ENCODE measurements around the gene AP3B1.
"Not testable (repeated sequence)": the region's sequence is repeated elsewhere in the genome, so short reads cannot be mapped to it uniquely, and the experiment has no call there.

The AP3B1 gene

DNA sequence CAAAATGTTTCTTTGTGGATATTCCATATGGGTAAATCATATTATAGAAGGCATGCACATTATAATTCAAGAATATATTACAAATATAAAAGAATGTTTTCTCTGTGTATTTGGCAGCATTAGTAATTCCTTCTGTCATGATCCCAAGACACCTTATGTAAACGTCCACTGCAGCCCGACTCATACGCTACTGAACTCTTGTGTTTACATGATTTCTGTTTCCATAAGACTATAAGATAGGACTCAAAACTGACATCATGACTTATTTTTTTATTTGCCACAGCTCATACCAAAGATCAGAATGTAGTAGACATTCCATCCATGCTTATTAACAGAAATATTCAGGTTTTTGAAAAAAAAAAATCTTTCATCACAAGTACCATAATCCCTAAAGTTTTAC, 234.1 kb downstream of the AP3B1 start:
- no peak for ATAC-seq

DNA sequence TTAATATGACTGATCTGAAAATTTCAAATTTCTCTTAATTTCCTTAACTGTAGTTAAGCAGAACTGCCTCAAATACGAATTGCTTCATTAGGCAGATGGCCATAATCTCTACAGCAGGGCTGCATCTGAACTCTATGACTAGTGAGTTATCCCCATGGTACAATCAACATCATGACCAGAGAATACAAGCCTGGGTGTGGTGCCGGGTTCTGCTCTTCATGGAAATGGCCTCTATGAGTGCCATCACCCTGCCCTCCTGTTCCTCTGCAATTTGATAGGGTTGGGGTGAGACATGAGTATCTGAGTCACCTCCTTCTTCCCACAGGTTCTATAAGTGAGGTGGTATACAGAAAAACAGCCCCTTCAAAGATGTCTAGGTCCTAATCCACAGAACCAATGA, 235.9 kb downstream of the AP3B1 start:
- no peak for ATAC-seq

DNA sequence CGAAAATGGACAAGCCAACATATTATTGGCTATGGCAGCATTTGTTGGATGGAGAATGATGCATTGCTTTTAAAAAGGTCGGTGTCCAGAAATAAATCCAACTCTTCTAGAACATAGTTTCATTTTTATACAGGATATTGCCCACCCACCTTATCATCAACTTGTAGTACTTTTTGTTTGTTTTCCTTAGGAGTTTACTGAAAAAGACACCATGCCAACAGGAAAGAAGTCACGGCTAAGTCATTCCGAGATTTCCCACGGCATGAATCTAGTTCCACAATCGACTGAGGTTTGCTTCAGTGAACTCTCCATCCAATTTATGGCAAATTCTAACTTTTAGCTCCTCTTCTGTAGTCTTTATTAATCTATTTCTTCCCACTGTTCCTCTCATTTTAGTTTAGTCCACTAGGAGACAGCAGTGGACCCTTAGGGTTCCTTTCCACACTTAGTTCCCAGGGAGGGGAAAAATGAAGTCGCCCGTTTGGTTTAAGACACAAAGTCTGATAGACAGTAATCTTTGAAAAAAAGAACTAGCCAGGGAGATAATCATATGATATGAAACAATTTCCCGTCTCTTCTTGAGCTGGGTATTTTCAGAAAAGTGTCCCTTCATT, 237.5 kb downstream of the AP3B1 start:
- ATAC-seq, result no peak

DNA sequence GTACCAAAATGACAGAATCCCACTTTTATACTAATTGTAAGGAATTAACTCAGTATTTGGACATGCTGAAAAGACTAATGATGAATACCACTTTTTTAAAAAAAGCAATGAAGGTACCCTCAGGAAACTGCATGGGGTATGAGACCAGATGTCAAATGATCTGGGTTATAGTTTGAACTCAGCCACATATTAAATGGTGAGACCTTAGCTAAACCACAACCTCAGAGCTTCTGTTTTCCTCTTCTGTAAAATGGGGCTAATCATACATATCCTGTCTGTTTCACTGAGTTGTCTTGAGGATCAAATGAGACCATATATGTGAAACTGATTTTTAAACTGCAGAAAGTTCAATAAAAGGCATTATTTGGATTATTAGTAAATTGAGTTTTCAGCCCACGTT, 238.4 kb downstream of the AP3B1 start:
- no peak for ATAC-seq

DNA sequence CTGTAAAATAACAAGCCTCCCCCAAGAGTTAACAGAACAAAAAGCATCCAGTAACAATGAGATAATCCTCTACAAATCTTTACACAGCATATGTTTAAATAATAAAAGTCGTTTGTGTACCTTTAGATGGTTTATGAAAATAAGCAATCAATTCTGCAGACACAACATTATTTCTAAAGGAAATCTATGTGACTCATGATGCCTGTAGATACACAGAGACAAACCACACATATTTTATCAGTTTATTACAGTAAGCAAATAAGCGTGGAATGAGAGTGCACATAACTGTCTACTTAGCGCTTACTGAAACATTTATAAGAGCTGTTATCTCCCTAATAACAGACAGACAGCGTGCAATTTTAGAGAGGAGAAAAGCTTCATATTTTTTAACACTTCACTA, 243.6 kb downstream of the AP3B1 start:
- ATAC-seq, result no peak

DNA sequence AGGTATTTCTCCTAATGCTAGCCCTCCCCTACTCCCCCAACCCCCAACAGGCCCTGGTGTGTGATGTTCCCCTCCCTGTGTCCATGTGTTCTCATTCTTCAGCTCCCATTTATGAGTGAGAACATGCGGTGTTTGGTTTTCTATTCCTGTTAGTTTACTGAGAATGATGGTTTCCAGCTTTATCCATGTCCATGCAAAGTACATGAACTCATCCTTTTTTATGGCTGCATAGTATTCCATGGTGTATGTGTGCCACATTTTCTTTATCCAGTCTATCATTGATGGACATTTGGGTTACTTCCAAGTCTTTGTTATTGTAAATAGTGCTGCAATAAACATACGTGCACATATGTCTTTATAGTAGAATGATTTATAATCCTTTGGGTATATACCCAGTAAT, 247.7 kb downstream of the AP3B1 start:
- ATAC-seq, result not testable (repeated sequence)

DNA sequence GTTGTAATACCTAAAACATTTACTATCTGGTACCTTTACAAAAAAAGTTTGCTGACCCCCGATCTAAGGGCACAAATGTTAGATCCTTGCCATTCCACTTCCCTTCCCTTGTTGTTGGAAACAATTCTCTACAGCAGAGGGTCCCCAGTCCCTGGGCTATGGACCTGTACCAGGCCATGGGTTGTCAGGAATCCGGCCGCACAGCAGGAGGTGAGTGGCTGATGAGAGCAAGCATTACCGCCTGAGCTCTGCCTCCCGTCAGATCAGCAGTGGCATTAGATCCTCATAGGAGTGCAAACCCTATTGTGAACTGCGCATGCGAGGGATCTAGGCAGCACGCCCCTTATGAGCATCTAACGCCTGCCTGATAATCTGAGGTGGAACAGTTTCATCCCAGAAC, 248.5 kb downstream of the AP3B1 start:
- ATAC-seq, result no peak

DNA sequence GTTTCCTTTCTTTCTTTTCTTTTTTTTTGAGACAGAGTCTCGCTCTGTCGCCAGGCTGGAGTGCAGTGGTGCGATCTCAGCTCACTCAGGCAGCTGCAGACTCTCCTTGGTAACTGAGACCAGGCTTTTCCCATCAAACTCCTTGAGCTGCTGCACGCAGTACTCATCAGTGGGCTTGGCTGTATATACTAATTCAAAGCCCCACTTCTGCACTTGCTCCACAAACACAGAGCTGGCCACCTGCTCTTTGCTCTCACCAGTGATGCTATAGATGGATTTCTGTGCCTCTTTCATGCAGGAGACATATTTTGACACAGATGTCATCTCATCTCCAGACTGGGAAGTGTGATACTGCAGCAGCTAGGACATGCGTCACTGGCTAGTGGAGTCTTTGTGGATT, 252.7 kb downstream of the AP3B1 start:
- ATAC-seq, result no peak

DNA sequence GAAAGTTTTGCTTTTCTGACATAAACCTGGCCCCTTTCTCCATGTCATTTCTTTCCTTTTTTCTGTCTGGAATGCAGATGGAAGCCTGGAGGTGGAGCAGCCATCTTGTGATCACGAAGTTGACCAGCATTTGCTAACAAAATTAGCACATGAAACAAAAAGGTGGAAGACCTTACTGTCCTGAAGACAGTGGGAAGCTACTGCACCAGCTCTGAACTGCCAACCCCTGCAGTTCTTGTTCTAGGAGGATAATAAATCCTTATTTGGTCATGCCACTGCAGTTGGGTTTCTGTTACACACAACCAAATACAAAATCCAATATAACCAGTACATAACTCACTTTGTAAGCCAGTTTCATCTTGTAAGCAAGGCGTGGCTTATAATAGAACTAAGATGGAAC, 269.0 kb downstream of the AP3B1 start:
- no peak for ATAC-seq

DNA sequence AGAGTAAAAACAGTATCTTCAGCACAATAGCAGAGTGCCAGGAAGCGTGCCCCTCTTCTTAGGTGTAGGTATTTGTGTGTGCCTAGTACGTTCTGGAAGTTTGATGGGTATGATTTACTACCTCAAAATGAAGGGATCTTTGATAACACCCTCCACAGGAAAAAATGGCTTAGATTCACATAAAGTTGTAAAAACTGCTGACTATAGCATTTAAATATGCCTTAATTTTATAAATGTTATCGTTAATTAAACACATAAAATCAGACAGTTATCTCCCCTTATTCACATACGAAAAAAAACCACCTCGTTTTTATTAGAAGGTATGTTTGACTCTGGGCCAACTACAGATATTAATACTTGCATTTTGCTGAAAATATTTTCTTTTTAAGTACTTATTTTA, 274.8 kb downstream of the AP3B1 start:
- ATAC-seq, result no peak

DNA sequence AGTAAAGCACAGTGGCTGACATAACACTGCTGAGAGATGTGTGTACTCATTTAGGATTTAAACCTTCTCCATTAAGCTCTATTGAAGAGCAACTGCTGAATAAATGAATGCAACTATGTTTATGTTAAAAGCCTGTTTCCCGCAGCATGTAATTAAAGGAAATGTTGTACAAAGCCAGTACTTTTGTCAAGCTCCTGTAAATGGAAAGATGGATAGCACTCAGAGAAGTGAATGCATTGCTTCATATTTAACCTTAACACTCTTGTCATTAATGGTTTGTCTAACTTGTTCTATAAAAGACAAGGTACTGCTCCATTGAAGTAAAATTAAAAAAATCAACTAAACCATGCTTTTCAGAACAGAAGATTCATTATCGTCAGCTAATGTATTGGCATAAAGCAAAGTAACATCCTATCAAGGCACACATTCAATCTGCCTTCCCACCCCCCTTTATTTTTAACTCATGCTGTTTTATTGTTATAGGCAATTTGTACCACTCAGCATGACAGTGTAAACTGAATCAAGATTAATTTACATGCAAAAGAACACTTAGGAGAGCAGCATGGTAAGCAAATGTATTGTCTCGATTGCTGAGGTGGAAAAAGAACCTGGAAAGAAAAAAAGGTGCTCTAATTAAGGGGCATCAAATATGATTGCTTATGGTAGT, 277.5 kb downstream of the AP3B1 start:
- ATAC-seq, result no peak

DNA sequence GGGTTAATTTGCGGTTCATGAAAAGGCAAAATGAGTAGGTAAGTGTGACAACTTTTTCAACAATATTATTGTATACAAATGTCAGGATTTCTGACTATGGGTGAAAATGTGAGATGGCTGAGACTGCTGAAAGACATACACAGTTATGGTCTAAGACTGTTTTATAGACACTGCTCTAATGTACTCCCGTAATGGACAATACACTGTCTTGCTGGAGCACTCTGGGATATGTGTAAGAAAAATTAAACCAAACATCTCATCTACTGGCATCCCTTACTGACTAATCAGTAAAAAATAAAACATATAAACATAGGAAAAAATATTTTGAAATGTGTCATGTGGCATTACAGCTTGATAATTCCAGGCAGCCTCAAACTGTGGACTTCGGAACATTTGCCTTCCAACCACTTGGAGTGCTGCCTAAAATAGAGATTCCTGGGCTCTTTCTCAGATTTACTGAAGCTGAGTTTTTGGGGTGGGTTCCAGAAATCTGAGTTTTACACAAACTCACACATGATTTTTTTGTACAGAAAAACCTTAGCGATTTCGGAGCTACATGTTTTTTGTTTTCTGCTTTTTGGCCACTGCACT, 284.5 kb downstream of the AP3B1 start:
- ATAC-seq, result no peak

DNA sequence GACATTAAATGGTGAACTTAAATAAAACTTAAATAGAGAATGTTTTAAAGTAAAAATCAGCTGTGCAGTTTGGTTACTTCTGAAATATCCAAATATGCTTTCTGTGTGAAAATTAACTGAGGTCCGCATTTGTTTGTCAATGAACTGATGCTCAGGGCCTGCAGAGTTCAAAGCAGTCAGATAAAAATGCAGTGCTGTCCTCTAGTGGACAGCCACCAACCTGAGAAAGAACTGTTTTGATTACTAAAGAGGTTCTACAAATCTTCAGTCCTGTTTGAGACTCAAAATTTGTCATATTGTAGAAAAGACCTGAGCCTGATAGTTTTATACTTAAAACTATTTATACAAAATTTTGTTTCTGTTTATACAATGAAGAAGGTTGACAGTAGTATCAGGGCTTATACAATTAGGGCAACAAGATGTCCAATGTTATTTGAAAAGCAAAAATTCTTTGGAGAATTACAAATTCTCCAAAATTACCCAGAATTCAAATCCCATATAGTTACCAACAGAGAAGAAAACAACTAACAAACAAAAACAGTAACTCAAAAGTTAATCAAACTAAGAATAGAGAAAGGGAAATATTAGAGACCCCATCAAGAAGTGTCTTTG, 286.0 kb downstream of the AP3B1 start:
- no peak for ATAC-seq

DNA sequence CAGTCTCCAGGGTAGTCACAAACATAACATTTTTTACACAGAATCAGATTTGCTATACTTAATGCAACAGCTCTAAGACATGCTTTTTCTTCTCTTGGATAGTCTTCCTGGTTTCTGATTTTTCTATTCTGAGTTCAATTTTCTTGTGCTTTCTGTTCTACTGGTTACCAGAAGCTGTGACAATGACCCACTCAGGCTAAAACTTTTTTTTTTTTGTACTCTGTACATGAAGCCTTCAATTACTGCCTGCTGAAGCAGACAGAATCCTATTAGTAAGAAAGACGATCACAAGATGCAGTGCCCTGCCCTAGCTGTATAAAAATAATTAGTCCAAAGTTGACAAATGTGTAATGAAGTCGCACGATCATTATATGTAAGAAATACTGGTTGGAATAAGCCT, 287.3 kb downstream of the AP3B1 start:
- ATAC-seq, result no peak

DNA sequence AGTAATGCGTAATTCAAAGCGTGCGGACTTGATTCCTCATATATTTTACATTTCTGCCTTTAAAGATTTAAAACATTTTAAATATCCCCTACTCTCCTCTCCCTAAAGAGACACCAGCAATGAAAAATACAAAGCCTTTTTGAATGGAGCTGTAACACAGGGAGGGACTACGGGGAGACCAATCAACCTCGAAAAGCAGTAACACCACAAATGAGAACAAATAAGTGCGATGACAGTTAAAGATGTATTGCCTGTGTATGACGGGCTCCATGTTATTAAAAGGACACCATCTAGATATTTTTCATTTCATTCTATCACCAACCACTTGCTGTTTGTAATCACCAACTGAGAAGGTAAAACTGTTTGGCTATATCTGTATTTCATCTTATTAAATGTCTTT, 288.0 kb downstream of the AP3B1 start:
- no peak for ATAC-seq

DNA sequence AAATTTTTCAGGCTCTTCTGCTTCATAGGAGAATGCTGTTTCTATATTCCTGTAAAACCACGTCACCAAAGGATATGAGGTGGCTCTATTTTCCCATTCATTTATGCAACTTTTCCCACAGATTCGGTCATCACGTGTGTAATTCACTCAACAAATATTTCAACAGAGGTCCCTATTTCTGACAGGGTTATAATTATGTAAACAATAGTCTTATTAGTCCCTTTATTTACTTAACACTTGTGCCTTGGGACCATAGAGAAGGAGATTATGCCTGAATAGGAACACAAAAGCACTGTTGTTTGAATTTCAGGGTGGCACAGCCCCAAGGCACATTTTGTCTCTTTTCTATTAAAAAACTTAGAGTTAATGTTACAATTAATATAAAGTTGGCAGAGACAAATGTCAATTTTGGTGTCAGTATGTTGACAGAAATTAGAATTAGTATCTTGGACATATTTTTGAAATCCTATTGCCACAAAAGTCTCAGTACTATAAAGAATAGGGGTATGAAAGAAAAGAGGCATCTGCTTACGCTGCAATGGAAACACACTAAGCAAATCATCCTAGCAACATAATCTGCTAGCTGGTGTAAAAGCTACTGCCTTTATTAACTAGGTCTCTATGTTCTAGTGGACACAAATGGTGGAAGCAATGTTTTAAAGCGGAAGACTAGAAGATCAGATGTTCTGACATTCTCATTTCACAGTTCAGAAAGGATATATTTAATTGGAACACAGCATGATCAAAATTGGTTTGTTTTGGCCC, 289.3 kb downstream of the AP3B1 start:
- no peak for ATAC-seq

DNA sequence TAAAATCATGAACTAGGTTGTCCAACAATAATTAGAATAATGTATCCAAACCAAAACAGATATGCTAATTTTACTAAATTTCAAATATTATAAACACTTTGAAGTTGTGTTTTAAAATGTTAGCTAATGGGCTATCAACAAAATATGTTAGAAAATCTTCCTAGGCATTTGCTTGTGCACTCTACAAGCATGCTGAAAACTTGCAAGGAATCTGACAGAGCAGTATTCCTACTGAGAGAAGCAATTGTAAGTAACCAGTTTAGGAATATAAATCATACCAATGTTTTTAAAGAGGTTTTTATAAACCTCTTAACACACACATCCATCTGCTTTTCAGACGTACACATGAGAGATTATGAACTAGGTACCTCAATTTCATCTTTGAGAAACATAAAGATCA, 289.9 kb downstream of the AP3B1 start:
- ATAC-seq, result no peak

DNA sequence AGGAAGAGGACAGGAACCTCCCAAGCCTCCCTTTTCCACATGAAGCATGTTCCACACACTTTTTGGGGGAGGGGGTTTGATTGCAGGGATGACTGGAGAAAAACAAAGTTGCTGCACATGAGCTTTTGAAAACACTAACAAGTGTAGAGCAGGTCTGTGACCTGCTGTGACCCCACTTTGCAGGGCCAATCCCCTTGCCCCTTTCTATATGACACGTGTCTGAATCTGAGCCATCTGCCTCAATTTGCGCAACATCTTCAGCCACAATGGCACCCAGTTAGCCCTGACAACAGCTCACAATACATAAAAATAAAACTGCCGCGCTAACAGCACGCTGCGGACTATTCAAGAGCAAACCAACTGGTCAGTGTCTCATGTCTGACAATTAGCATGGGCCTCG, 290.6 kb downstream of the AP3B1 start:
- ATAC-seq, result no peak

DNA sequence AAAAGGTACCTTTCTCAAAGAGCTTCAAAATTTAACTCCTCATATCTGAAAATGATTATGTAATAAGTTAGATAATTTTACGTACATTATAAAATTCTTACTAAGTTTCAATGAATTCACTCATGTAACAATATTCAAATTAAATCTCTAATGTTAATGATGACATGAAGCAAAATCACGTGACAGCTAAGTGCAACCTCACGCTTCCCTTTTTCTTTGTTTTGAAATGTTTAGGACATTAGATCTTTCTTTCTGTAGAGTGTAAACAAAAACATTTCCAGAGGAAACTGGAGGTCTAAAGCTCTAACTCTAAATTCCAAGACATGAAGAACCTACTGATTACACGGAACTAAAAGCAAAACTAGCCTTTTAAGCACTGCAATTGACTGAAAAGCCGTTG, 291.0 kb downstream of the AP3B1 start:
- no peak for ATAC-seq

DNA sequence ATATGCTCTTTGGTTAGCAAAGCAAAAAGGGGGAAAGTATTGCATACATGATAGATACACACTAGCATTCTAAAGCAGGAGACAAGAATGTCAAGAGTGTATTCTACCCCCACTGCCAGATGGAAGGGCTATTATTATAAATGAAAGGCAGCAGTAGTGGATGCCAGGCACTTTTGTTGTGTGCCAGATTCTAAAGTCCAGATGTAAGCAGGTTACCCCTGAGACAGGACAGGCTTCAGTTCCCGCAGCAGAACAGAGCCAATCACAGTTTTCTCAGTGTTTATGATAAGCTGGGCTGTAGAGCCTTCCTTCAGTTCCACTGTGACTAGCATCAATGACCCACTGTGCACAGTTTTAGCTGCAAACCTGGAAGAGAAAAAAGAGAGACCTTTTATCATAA, 291.8 kb downstream of the AP3B1 start:
- no peak for ATAC-seq

DNA sequence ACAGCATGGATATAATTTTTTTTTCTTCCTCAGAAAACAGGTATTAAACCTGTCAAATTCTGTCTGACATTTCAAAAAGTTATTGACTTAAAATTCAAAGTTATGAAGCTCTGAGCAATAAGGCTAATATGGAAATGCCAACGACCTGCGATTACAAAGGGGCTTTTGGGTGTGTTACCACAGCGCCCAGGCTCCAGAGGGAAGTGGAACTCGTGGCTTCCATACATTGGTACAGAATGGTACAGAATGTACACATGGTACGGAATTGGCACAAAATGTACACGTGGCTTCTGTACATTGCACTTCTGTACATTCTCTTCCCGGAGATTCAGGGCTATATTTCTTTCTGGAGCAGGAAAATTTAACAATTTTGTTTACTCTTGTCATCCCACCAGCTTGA, 293.3 kb downstream of the AP3B1 start:
- ATAC-seq, result no peak

DNA sequence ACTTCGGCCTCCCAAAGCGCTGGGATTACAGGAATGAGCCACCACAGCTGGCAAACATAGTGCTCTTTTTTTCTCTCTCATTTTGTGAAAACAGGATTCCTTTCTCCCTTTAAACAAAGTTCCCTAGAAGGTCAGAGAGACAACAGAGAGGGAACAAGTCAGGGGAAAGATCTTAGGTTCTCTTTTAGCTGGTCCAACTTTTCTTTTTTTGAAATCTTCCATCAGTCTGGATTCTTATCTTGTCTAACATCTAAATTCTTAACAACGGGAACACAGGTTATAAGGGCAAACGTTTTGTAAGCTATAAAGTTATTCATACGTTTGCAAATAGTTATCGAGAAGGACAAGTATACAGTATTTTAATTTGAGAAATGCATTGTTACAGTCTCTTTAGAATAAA, 294.3 kb downstream of the AP3B1 start:
- no peak for ATAC-seq

DNA sequence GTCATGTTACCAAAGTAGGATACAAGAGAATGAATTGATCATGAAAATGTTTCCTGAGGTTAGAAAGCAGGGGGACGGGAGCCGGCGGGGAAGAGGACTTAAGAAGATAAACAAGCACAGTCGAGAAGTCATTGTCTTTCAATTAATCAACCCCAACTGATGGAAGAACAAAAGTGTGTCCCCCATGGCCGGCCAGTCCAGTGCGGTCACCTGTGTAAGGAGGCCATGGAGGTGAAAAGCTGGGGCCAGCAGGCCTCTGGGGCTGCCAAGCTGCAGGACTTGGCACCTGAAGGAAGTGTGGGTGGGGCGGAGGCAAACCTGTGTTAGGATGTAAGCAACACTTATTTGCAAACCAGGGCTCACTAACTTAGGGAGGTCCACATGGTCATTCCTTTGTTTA, 295.1 kb downstream of the AP3B1 start:
- ATAC-seq, result no peak

DNA sequence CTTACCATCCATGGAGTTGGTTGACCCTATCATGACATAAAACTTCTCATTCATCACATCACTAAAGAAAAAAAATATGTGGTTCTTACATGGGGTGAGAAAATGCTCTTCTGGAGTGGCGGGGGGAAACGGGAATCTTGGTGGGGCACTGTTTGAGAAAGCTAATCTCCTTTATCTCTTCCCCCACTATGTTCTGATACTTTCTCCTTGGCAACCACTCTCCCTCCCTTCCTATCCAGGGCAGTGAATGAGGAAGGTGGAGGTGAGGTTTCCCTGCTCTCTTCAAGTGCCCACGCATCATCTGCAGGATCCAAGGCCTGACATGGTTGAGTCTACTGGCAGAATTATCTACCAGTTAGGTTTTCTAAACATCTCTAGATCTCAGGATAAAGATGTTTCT, 297.6 kb downstream of the AP3B1 start:
- no peak for ATAC-seq
